Gastroesophageal sphincter (tissue), 4 donors: Measurements from ENCODE around the gene SPTBN5. TPM values are rescaled to one million over a fixed set of nuclear protein-coding genes. Genes with fewer than 3 reads are reported as not detected.

ENCODE experiments used
- ATAC-seq: fragments of 150-250 bp; one replicate; pipeline ENCODE4 v1.9.1; 2016; ENCODE audit warnings: mild to moderate bottlenecking, moderate library complexity
- H3K27ac ChIP-seq, 4 donors: fragments of 200-600 bp; sonication (generic) in 3 of 4; 1 replicate in 3 of 4; 2 replicates in 1 of 4; pipeline ENCODE4 v1.5.1; 2016 to 2019
- H3K27me3 ChIP-seq: fragments of 200-600 bp; sonication (generic); one replicate; pipeline ENCODE4 v1.5.1; 2019
- H3K36me3 ChIP-seq, 2 donors: fragments of 200-600 bp; sonication (generic); one replicate each; pipeline ENCODE4 v1.5.1; 2019; ENCODE audit warnings: control low read depth in 1 of 2
- H3K4me1 ChIP-seq, 3 donors: fragments of 200-600 bp; sonication (generic); 1 replicate in 2 of 3; 2 replicates in 1 of 3; pipeline ENCODE4 v1.5.1; 2016 to 2019; ENCODE audit warnings: control low read depth in 2 of 3
- H3K4me3 ChIP-seq, 2 donors: fragments of 200-600 bp; sonication (generic); one replicate each; pipeline ENCODE4 v1.5.1; 2019; ENCODE audit warnings: mild to moderate bottlenecking in 1 of 2, moderate library complexity in 1 of 2
- H3K9me3 ChIP-seq, 3 donors: fragments of 200-600 bp; sonication (generic); one replicate each; pipeline ENCODE4 v1.5.1; 2017 to 2019; ENCODE audit warnings: control low read depth in 2 of 3
- CTCF ChIP-seq, 4 experiments: fragments of 200-600 bp in 2 of 4; fragments of 450-650 bp in 2 of 4; sonication (generic) in 1 of 4; IDR thresholded peaks; one replicate each; pipeline ENCODE4 v1.5.1; 2017 to 2019; ENCODE audit warnings: antibody characterized with exemption in 4 of 4, mild to moderate bottlenecking in 2 of 4, moderate library complexity in 2 of 4
- EP300 ChIP-seq: sonication (generic); formaldehyde crosslinking; IDR thresholded peaks from one replicate; pipeline ENCODE4 v1.6.1; 2017; ENCODE audit warnings: antibody characterized with exemption, mild to moderate bottlenecking
- POLR2A ChIP-seq, 2 donors: fragments of 450-650 bp; IDR thresholded peaks; one replicate each; pipeline ENCODE4 v1.6.1; 2017; ENCODE audit warnings: antibody characterized with exemption in 2 of 2, mild to moderate bottlenecking in 2 of 2, moderate library complexity in 1 of 2
- POLR2AphosphoS5 ChIP-seq: sonication (generic); formaldehyde crosslinking; IDR thresholded peaks from one replicate; pipeline ENCODE4 v1.6.1; 2017; ENCODE audit warnings: antibody characterized with exemption
- WGBS, 2 donors: methylation state at CpG; one replicate each; pipeline ENCODE4 v1.1.5; 2018; ENCODE audit warnings: low coverage in 1 of 2; 5-methylcytosine and 5-hydroxymethylcytosine counted together
- total RNA-seq, 4 donors: library from RNA; depleted of rRNA; stranded (reverse); fragments of >200 nt; gene quantifications; one replicate each; pipeline ENCODE4 v1.1.0, GENCODE V29; 2016

Gene SPTBN5
- total RNA-seq, 4 donors from 2014 or later: 0.13 to 0.93 (median 0.38) TPM

- Histone ChIP-seq H3K9me3 (no peaks in the 10 kb centered on the region), H3K4me1 (peaks cover 0 to 18% (median 11%) of the 10 kb centered on the region in 3 donors), H3K36me3 (no peaks in the 10 kb centered on the region), H3K27ac (no peak overlapping the region), H3K27me3 (peaks cover 26% of the 10 kb centered on the region), H3K4me3 (no peak overlapping the region)
- TF ChIP-seq CTCF (IDR thresholded peaks at IDR 0.05): no peak
- no peak for TF ChIP-seq POLR2AphosphoS5
- no peak for TF ChIP-seq EP300
- TF ChIP-seq POLR2A (IDR thresholded peaks at IDR 0.05): no peak
- no peak for ATAC-seq
- WGBS, 2 donors: 100% methylated on average over 1 of the region's 10 CpGs
Observed at GRCh38 chr15:41879321-41879845, 14.5 kb downstream of the SPTBN5 start.

GRCh38 chr15:41878355-41878699 is 15.5 kb downstream of the SPTBN5 start:
- H3K4me3 ChIP-seq: no peak overlapping the region
- TF ChIP-seq EP300 (no peak), CTCF (IDR thresholded peaks at IDR 0.05) (no peak), POLR2A (IDR thresholded peaks at IDR 0.05) (no peak), POLR2AphosphoS5 (no peak)
- no peaks in the 10 kb centered on the region for H3K36me3 ChIP-seq
- no peak for ATAC-seq
- no peak overlapping the region for H3K27ac ChIP-seq
- peaks cover 26% of the 10 kb centered on the region for H3K27me3 ChIP-seq
- no peaks in the 10 kb centered on the region for H3K9me3 ChIP-seq
- H3K4me1 ChIP-seq: peaks cover 0 to 18% (median 11%) of the 10 kb centered on the region in 3 donors
- WGBS, 2 donors: no CpG with 5 or more reads among the region's 10 CpGs

GRCh38 chr15:41877631-41878354 is 16.1 kb downstream of the SPTBN5 start:
- Histone ChIP-seq H3K9me3 (no peaks in the 10 kb centered on the region), H3K4me3 (no peak overlapping the region), H3K36me3 (no peaks in the 10 kb centered on the region), H3K27me3 (peaks cover 26% of the 10 kb centered on the region), H3K4me1 (peaks cover 0 to 15% (median 11%) of the 10 kb centered on the region in 3 donors), H3K27ac (no peak overlapping the region)
- ATAC-seq: no peak
- WGBS, 2 donors: 85 to 100% methylated on average over 1 to 2 of the region's 13 CpGs
- no peak for TF ChIP-seq EP300
- TF ChIP-seq CTCF (IDR thresholded peaks at IDR 0.05): no peak
- no peak for TF ChIP-seq POLR2AphosphoS5
- TF ChIP-seq POLR2A (IDR thresholded peaks at IDR 0.05): no peak

GRCh38 chr15:41876689-41877088 is 17.2 kb downstream of the SPTBN5 start:
- no peaks in the 10 kb centered on the region for H3K9me3 ChIP-seq

More at GRCh38 chr15:41876689-41877088, 17.2 kb downstream of the SPTBN5 start:
- Histone ChIP-seq H3K27ac (no peak overlapping the region), H3K4me3 (no peak overlapping the region), H3K4me1 (peaks cover 0 to 4% (median 2%) of the 10 kb centered on the region in 3 donors), H3K36me3 (no peaks in the 10 kb centered on the region), H3K27me3 (peaks cover 19% of the 10 kb centered on the region)
- TF ChIP-seq POLR2A (IDR thresholded peaks at IDR 0.05): no peak
- no peak for TF ChIP-seq EP300
- TF ChIP-seq POLR2AphosphoS5: no peak
- no peak for TF ChIP-seq CTCF (IDR thresholded peaks at IDR 0.05)
- ATAC-seq: no peak
- WGBS, 2 donors: no CpG with 5 or more reads among the region's 12 CpGs
